Stimulated activated CD8-positive, alpha-beta memory T cell treated with anti-CD3 and anti-CD28 coated beads, Interleukin-12 subunit alpha, Interleukin-12 subunit beta, amount 100 ng/mL, for 4 hours (primary cell): ENCODE measurements around the gene ERO1B.

Experiments used
- DNase-seq: peaks from one replicate; pipeline ENCODE4 v3.0.0-alpha.2; 2020; ENCODE audit warnings: low read depth

ERO1B gene

GRCh38 chr1:236181059-236181458, 100.7 kb downstream of the ERO1B start:
- DNase-seq = no peak

GRCh38 chr1:236179634-236180033, 102.1 kb downstream of the ERO1B start:
- no peak for DNase-seq

- no peak for DNase-seq
Measured at GRCh38 chr1:236176337-236177336, 105.1 kb downstream of the ERO1B start.

GRCh38 chr1:236175642-236176336, 106.0 kb downstream of the ERO1B start:
- DNase-seq = no peak

- DNase-seq = no peak
Measured at GRCh38 chr1:236173174-236173767, 108.5 kb downstream of the ERO1B start.

GRCh38 chr1:236172041-236172579, 109.6 kb downstream of the ERO1B start:
- no peak for DNase-seq

GRCh38 chr1:236168716-236169429, 112.9 kb downstream of the ERO1B start:
- no peak for DNase-seq

- no peak for DNase-seq
Measured at GRCh38 chr1:236167578-236167977, 114.2 kb downstream of the ERO1B start.

- DNase-seq = no peak
Measured at GRCh38 chr1:236167154-236167553, 114.6 kb downstream of the ERO1B start.

GRCh38 chr1:236166041-236166440, 115.7 kb downstream of the ERO1B start:
- no peak for DNase-seq
